Activated CD4-positive, alpha-beta T cell treated with anti-CD3 and anti-CD28 coated beads, Interleukin-2, amount 10 ng/mL, durations not matched to agents 24 days and 14 days (primary cell): ENCODE data around the gene KRT10. TPM values are rescaled to one million over a fixed set of nuclear protein-coding genes. Genes with fewer than 3 reads are reported as not detected.
"Not testable (repeated sequence)": the region's sequence is repeated elsewhere in the genome, so short reads cannot be mapped to it uniquely, and the experiment has no call there.

Source experiments
- DNase-seq: peaks from one replicate; pipeline ENCODE4 v3.0.0; 2022
- H3K27ac Mint-ChIP-seq: one replicate; pipeline ENCODE4 v1.8.0; 2022; ENCODE audit warnings: mild to moderate bottlenecking, mixed read lengths
- H3K27me3 Mint-ChIP-seq: one replicate; pipeline ENCODE4 v1.8.0; 2022; ENCODE audit warnings: mixed read lengths
- H3K36me3 Mint-ChIP-seq: one replicate; pipeline ENCODE4 v1.8.0; 2022; ENCODE audit warnings: low read depth, mild to moderate bottlenecking, mixed read lengths
- H3K4me1 Mint-ChIP-seq: one replicate; pipeline ENCODE4 v1.8.0; 2021; ENCODE audit warnings: mixed read lengths
- H3K4me3 Mint-ChIP-seq: one replicate; pipeline ENCODE4 v1.8.0; 2022; ENCODE audit warnings: mild to moderate bottlenecking, moderate library complexity, mixed read lengths
- H3K9me3 Mint-ChIP-seq: one replicate; pipeline ENCODE4 v1.8.0; 2021; ENCODE audit warnings: mixed read lengths
- intact Hi-C: fragments of 100-400 bp; cut with micrococcal nuclease; formaldehyde crosslinking; loops from one replicate; pipeline ENCODE4 v1.15.1; 2023
- total RNA-seq: library from RNA; stranded (reverse); gene quantifications from 2 replicates; pipeline ENCODE4 v1.2.3, GENCODE V29; 2022

Gene KRT10
- total RNA-seq, result 26.4 and 27.8 TPM in 2 replicates

GRCh38 chr17:40822132-40822812 is at the start of gene KRT10:
Gene KRT10, minus strand, starts transcription at chr17:40822614. Its CDS starts 29 bp downstream, at chr17:40822585.
- H3K4me1 Mint-ChIP-seq, result peaks cover 17% of the 10 kb centered on the region
- H3K27me3 Mint-ChIP-seq, result peaks cover 13% of the 10 kb centered on the region
- peaks cover 17% of the 10 kb centered on the region for H3K9me3 Mint-ChIP-seq
- intact Hi-C loops, result no loop called here
- DNase-seq, result no peak
- H3K36me3 Mint-ChIP-seq, result peaks cover 18% of the 10 kb centered on the region
- H3K4me3 Mint-ChIP-seq, result no peak within 1 kb of the TSS
- H3K27ac Mint-ChIP-seq, result no peak within 1 kb of the TSS

DNA sequence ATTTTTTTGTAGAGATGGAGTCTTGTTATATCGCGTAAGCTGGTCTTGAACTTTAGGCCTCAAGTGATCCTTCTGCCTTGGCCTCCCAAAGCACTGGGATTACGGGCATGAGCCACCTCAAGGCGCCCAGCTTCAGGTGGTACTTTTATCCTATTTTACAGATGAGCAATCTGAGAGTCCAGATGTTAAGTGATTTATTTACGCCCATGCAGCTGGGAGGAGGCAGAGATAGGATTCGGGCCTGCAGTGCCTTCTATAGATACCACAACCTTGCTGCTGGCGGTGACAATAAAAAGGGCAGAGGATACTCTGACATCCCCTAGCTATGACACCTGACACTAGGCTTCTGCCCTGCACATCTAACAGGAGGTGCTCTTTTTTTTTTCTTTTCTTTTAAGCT is 48.9 kb upstream of the KRT10 start:
- Mint-ChIP-seq H3K27me3 (peaks cover 36% of the 10 kb centered on the region), H3K36me3 (no peaks in the 10 kb centered on the region), H3K4me1 (no peaks in the 10 kb centered on the region), H3K9me3 (no peaks in the 10 kb centered on the region), H3K4me3 (no peak overlapping the region), H3K27ac (no peak overlapping the region)
- intact Hi-C loops, result no loop called here
- no peak for DNase-seq

GRCh38 chr17:40870136-40870535 is 47.7 kb upstream of the KRT10 start:
- no peaks in the 10 kb centered on the region for H3K36me3 Mint-ChIP-seq
- no peaks in the 10 kb centered on the region for H3K4me1 Mint-ChIP-seq
- H3K27me3 Mint-ChIP-seq, result peaks cover 33% of the 10 kb centered on the region
- no peak overlapping the region for H3K4me3 Mint-ChIP-seq
- intact Hi-C loops, result no loop called here
- H3K9me3 Mint-ChIP-seq, result no peaks in the 10 kb centered on the region
- H3K27ac Mint-ChIP-seq, result no peak overlapping the region
- DNase-seq, result no peak

GRCh38 chr17:40866838-40867237 is 44.4 kb upstream of the KRT10 start, which contains the start of gene KRT12:
Gene KRT12, minus strand, starts transcription at chr17:40867223. Its CDS starts 37 bp downstream, at chr17:40867186.
- Mint-ChIP-seq H3K4me3 (no peak within 1 kb of the TSS), H3K9me3 (no peaks in the 10 kb centered on the region), H3K4me1 (no peaks in the 10 kb centered on the region), H3K27ac (no peak within 1 kb of the TSS), H3K36me3 (no peaks in the 10 kb centered on the region), H3K27me3 (peaks cover 20% of the 10 kb centered on the region)
- intact Hi-C loops, result no loop called here
- DNase-seq, result no peak

GRCh38 chr17:40864661-40865390 is 42.4 kb upstream of the KRT10 start:
- Mint-ChIP-seq H3K9me3 (no peaks in the 10 kb centered on the region), H3K4me3 (no peak overlapping the region), H3K27me3 (peaks cover 18% of the 10 kb centered on the region), H3K4me1 (no peaks in the 10 kb centered on the region), H3K36me3 (no peaks in the 10 kb centered on the region), H3K27ac (no peak overlapping the region)
- intact Hi-C loops, result no loop called here
- DNase-seq, result no peak

DNA sequence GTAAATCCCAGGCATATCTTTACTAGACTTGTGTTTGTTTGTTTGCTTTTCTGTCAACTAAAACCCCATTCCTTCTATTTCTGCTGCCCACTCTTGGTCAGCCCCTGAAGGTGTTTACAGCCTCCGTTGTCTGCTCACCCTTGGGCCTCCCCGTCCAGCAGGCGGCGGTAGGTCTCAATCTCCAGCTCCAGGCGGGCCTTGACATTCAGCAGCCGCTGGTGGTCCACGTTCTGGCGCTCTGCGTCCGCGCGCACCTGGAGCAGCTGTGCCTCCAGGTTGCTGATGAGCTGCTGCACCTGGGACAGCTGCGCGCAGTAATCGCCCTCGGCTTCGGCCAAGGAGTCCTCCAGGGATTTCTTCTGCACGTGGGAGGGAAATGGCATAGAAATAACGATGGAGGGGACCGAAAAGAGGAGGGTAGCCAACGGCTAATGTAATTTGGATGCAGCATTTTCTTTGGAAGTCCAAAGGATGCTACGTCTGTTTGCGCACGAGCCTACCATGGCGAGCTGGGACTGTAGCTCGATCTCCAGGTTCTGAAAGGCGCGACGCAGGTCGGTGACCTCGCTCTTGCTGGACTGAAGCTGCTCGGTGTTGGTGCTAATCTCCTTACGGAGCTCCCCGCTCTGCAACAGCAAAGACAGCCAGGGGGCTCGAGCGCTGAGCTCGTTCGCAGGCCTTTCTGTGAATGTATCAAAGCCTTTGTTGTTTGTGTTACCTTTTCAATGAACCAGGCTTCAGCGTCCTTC is 40.7 kb upstream of the KRT10 start:
- Mint-ChIP-seq H3K4me1 (no peaks in the 10 kb centered on the region), H3K27ac (no peak overlapping the region), H3K4me3 (no peak overlapping the region), H3K9me3 (no peaks in the 10 kb centered on the region), H3K36me3 (no peaks in the 10 kb centered on the region), H3K27me3 (peaks cover 20% of the 10 kb centered on the region)
- intact Hi-C loops, result no loop called here
- DNase-seq, result no peak

DNA sequence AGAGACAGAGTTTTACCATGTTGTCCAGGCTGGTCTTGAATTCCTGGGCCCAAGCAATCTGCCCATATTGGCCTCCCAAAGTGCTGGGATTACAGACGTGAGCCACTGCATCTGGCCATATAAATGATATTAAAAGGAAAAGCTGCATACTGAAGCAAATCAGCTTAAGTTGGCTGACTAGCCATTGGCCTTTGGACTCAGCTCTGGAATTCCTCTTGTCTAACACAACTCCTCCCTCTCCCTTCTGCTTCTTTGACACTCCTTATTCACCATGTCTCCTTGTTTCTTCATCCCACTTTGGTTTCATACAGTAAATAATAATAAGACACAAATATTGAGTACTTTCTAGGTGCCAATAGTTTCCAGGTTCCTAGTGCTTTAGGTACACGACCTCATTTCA is 37.1 kb upstream of the KRT10 start:
- DNase-seq, result no peak
- H3K27me3 Mint-ChIP-seq, result peaks cover 18% of the 10 kb centered on the region
- H3K27ac Mint-ChIP-seq, result no peak overlapping the region
- intact Hi-C loops, result loop anchor here (5.0 to 10.0 kb wide), 2 partner anchors 463 to 805 kb away; no protein-coding TSS in a partner anchor
- H3K36me3 Mint-ChIP-seq, result no peaks in the 10 kb centered on the region
- no peaks in the 10 kb centered on the region for H3K9me3 Mint-ChIP-seq
- no peaks in the 10 kb centered on the region for H3K4me1 Mint-ChIP-seq
- no peak overlapping the region for H3K4me3 Mint-ChIP-seq

- H3K9me3 Mint-ChIP-seq, H3K36me3 Mint-ChIP-seq, H3K27ac Mint-ChIP-seq, H3K4me3 Mint-ChIP-seq, H3K4me1 Mint-ChIP-seq, DNase-seq: not testable (repeated sequence)
- H3K27me3 Mint-ChIP-seq, result peaks cover 21% of the 10 kb centered on the region
- intact Hi-C loops, result loop anchor here (5.0 to 10.0 kb wide), 2 partner anchors 464 to 806 kb away; no protein-coding TSS in a partner anchor
Measured at GRCh38 chr17:40858667-40859066, 36.3 kb upstream of the KRT10 start.

- no peak overlapping the region for H3K27ac Mint-ChIP-seq
- no peaks in the 10 kb centered on the region for H3K4me1 Mint-ChIP-seq
- H3K9me3 Mint-ChIP-seq, result no peaks in the 10 kb centered on the region
- no peak overlapping the region for H3K4me3 Mint-ChIP-seq
- peaks cover 24% of the 10 kb centered on the region for H3K27me3 Mint-ChIP-seq
- intact Hi-C loops, result loop anchor here (5.0 to 10.0 kb wide), 2 partner anchors 465 to 807 kb away; no protein-coding TSS in a partner anchor
- H3K36me3 Mint-ChIP-seq, result no peaks in the 10 kb centered on the region
- DNase-seq, result no peak
Measured at GRCh38 chr17:40857535-40857934, 35.1 kb upstream of the KRT10 start.

GRCh38 chr17:40854175-40854814 is 31.9 kb upstream of the KRT10 start:
- no peak overlapping the region for H3K27ac Mint-ChIP-seq
- intact Hi-C loops, result loop anchor here (10.0 kb wide), 1 partner anchor 811 kb away; no protein-coding TSS in a partner anchor
- no peaks in the 10 kb centered on the region for H3K4me1 Mint-ChIP-seq
- H3K36me3 Mint-ChIP-seq, result no peaks in the 10 kb centered on the region
- no peak for DNase-seq
- H3K4me3 Mint-ChIP-seq, result no peak overlapping the region
- H3K27me3 Mint-ChIP-seq, result peaks cover 27% of the 10 kb centered on the region
- H3K9me3 Mint-ChIP-seq, result no peaks in the 10 kb centered on the region

DNA sequence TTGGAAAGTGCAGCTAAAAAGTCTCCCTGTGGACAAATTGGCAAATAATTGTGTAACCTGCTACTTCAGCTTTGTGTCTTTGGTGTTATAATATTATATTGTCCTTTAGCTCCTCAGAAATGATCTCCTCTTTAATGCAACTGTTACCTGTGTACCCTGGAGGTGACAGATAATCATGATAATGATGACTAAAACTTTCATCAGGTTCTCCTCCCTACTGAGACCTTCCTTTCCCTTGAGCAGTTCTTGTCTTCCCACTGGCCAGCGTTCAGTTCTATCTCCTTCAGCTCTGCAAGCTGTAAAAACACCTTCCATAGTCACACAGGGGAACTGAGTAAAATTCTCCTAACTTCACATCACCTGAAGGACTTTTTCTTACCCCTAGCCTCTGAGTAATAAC is 29.9 kb upstream of the KRT10 start:
- no peaks in the 10 kb centered on the region for H3K9me3 Mint-ChIP-seq
- H3K4me1 Mint-ChIP-seq, result no peaks in the 10 kb centered on the region
- no peaks in the 10 kb centered on the region for H3K36me3 Mint-ChIP-seq
- H3K27ac Mint-ChIP-seq, result no peak overlapping the region
- peaks cover 29% of the 10 kb centered on the region for H3K27me3 Mint-ChIP-seq
- no peak for DNase-seq
- no peak overlapping the region for H3K4me3 Mint-ChIP-seq
- intact Hi-C loops, result loop anchor here (10.0 kb wide), 1 partner anchor 812 kb away; no protein-coding TSS in a partner anchor

DNA sequence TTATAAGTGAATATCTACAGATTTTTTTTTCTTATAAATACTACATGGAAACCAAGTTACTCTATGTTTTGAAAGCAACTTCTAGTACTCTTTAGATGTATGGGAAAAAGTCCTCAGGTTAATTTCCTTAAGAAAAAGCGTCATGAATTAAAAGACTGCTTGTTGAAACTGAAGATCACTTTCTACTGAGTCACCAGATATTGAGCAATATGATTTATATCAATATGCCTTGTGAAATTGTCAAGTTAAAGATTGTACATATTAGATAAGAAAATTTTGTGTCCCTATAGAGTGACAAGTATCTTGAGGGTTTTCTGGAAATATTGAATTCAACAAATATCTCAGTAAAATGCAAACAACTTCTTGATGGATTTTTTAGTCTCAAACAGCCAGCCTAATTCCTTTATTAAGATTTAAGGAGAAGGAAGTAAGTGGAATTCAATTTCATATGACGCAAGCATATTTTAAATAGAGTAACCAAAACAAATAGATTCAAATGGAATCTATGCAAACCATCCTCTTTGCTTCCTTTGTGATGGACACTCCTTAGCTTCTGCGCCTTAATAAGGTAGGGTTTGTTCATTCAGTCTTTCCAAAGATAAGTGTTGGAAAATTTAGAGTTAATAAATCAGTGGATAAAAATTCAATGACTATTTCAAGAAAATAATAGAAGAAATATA is 28.0 kb upstream of the KRT10 start:
- peaks cover 33% of the 10 kb centered on the region for H3K27me3 Mint-ChIP-seq
- no peaks in the 10 kb centered on the region for H3K9me3 Mint-ChIP-seq
- H3K4me3 Mint-ChIP-seq, result no peak overlapping the region
- no peaks in the 10 kb centered on the region for H3K36me3 Mint-ChIP-seq
- no peak for DNase-seq
- H3K4me1 Mint-ChIP-seq, result no peaks in the 10 kb centered on the region
- no peak overlapping the region for H3K27ac Mint-ChIP-seq
- intact Hi-C loops, result loop anchor here (10.0 kb wide), 1 partner anchor 814 kb away; no protein-coding TSS in a partner anchor

- peaks cover 35% of the 10 kb centered on the region for H3K27me3 Mint-ChIP-seq
- no peaks in the 10 kb centered on the region for H3K36me3 Mint-ChIP-seq
- no peak overlapping the region for H3K27ac Mint-ChIP-seq
- no peak for DNase-seq
- H3K9me3 Mint-ChIP-seq, result no peaks in the 10 kb centered on the region
- intact Hi-C loops, result loop anchor here (10.0 kb wide), 1 partner anchor 815 kb away; no protein-coding TSS in a partner anchor
- H3K4me3 Mint-ChIP-seq, result no peak overlapping the region
- H3K4me1 Mint-ChIP-seq, result no peaks in the 10 kb centered on the region
Measured at GRCh38 chr17:40849723-40850122, 27.3 kb upstream of the KRT10 start.
